HL-60 (cell line): ENCODE data around the gene ALK.

ENCODE experiments used
- CTCF ChIP-seq: IDR thresholded peaks from one replicate; pipeline ENCODE4 v1.5.1; 2011; ENCODE audit warnings: low read length, control low read depth, inconsistent platforms; ENCODE audit not compliant: insufficient read depth
- GABPA ChIP-seq: IDR thresholded peaks from 2 replicates; pipeline ENCODE4 v1.6.1; 2012; ENCODE audit warnings: low read depth
- REST ChIP-seq: IDR thresholded peaks from 2 replicates; pipeline ENCODE4 v1.6.1; 2012; ENCODE audit warnings: low read depth; ENCODE audit not compliant: insufficient replicate concordance
- SPI1 ChIP-seq: IDR thresholded peaks from 2 replicates; pipeline ENCODE4 v1.6.1; 2012; ENCODE audit warnings: low read depth, mild to moderate bottlenecking, borderline replicate concordance

GRCh38 chr2:29479401-29479800, 442.0 kb downstream of the ALK start:
- TF ChIP-seq CTCF, result no peak
- no peak for TF ChIP-seq GABPA
- no peak for TF ChIP-seq SPI1
- no peak for TF ChIP-seq REST
